Left hindlimb (tissue), 1 donor: ENCODE data around the gene AFG1L.
A peak's percentile ranks its signal among the peaks of the same experiment; 100 is the strongest.
"Not testable (repeated sequence)": the region's sequence is repeated elsewhere in the genome, so short reads cannot be mapped to it uniquely, and the experiment has no call there.

ENCODE experiments used
- DNase-seq: peaks from one replicate; pipeline ENCODE4 v3.0.0-alpha.2; 2018

The AFG1L gene

GRCh38 chr6:108294727-108295625, at the start of gene AFG1L:
Gene AFG1L (plus strand): TSS chr6:108295054. CDS start chr6:108295080, 26 bp downstream.
- peak; percentile 95 for DNase-seq

GRCh38 chr6:108245095-108245494, 49.8 kb upstream of the AFG1L start:
- not testable (repeated sequence) for DNase-seq

- no peak for DNase-seq
Observed at GRCh38 chr6:108247965-108248536, 46.8 kb upstream of the AFG1L start.

- DNase-seq = no peak
Observed at GRCh38 chr6:108250240-108250866, 44.5 kb upstream of the AFG1L start.

GRCh38 chr6:108251252-108251651, 43.6 kb upstream of the AFG1L start:
- DNase-seq = no peak

- no peak for DNase-seq
Observed at GRCh38 chr6:108252055-108252454, 42.8 kb upstream of the AFG1L start.

GRCh38 chr6:108253241-108253640, 41.6 kb upstream of the AFG1L start:
- no peak for DNase-seq

GRCh38 chr6:108254433-108255410, 40.1 kb upstream of the AFG1L start:
- no peak for DNase-seq

- peak; percentile 36 for DNase-seq
Observed at GRCh38 chr6:108260126-108260808, 34.6 kb upstream of the AFG1L start.

GRCh38 chr6:108260809-108261569, 33.9 kb upstream of the AFG1L start, which contains the start of gene SNX3:
Gene SNX3 (minus strand): TSS chr6:108261040. CDS start chr6:108260921, 119 bp downstream.
- peak; percentile 95 for DNase-seq

- no peak for DNase-seq
Observed at GRCh38 chr6:108263371-108263770, 31.5 kb upstream of the AFG1L start.

- DNase-seq = no peak
Observed at GRCh38 chr6:108268845-108269244, 26.0 kb upstream of the AFG1L start.

GRCh38 chr6:108269955-108270354, 24.9 kb upstream of the AFG1L start:
- not testable (repeated sequence) for DNase-seq

GRCh38 chr6:108274546-108274945, 20.3 kb upstream of the AFG1L start:
- DNase-seq = no peak

- no peak for DNase-seq
Observed at GRCh38 chr6:108275976-108276375, 18.9 kb upstream of the AFG1L start.

- DNase-seq = no peak
Observed at GRCh38 chr6:108277295-108277694, 17.6 kb upstream of the AFG1L start.

- DNase-seq = no peak
Observed at GRCh38 chr6:108277831-108278230, 17.0 kb upstream of the AFG1L start.

- no peak for DNase-seq
Observed at GRCh38 chr6:108285381-108285780, 9.5 kb upstream of the AFG1L start.

GRCh38 chr6:108286366-108286765, 8.5 kb upstream of the AFG1L start:
- DNase-seq = no peak

- no peak for DNase-seq
Observed at GRCh38 chr6:108287373-108287772, 7.5 kb upstream of the AFG1L start.

GRCh38 chr6:108288742-108289141, 6.1 kb upstream of the AFG1L start:
- DNase-seq = no peak
